AG04450 (cell line): ENCODE measurements around the gene WRAP73. TPM values are rescaled to one million over a fixed set of nuclear protein-coding genes. Genes with fewer than 3 reads are reported as not detected.
A peak's percentile ranks its signal among the peaks of the same experiment; 100 is the strongest.
"Not testable (repeated sequence)": the region's sequence is repeated elsewhere in the genome, so short reads cannot be mapped to it uniquely, and the experiment has no call there.

Experiments
- CTCF ChIA-PET: fragments of 300-600, 350-600 bp; formaldehyde crosslinking; extraction: SDS; loops from one replicate; lab custom pipeline; 2022; ENCODE audit warnings: antibody characterized with exemption, inconsistent platforms; lab: Charles Lee
- POLR2A ChIA-PET: fragments of 350-600 bp; formaldehyde crosslinking; extraction: SDS; loops from one replicate; lab custom pipeline; 2021; ENCODE audit warnings: antibody characterized with exemption, inconsistent platforms; lab: Yijun Ruan, JAX
- DNase-seq: peaks from one replicate; pipeline ENCODE4 v3.0.0-alpha.2; 2011; ENCODE audit warnings: low read depth, low spot score
- H3K27ac ChIP-seq: one replicate; pipeline ENCODE4 v1.5.1; 2012; ENCODE audit warnings: low read depth, low read length, control low read depth
- H3K27me3 ChIP-seq: one replicate; pipeline ENCODE4 v1.6.0; 2012; ENCODE audit warnings: low read length; ENCODE audit not compliant: control insufficient read depth, insufficient read depth
- H3K4me3 ChIP-seq: 2 replicates; pipeline ENCODE4 v1.5.1; 2011; ENCODE audit warnings: mild to moderate bottlenecking, low read depth, low read length, control low read depth
- H3K9me3 ChIP-seq: 2 replicates; pipeline ENCODE4 v1.5.1; 2012; ENCODE audit warnings: low read length; ENCODE audit not compliant: control insufficient read depth, insufficient read depth
- CTCF ChIP-seq: IDR thresholded peaks from 2 replicates; pipeline ENCODE4 v1.5.1; 2011; ENCODE audit warnings: low read depth, low read length, control low read depth, inconsistent platforms
- polyA plus RNA-seq: library from polyadenylated mRNA; depleted of rRNA; stranded (reverse); fragments of >200 nt; gene quantifications from 2 replicates; pipeline ENCODE4 v1.2.3, GENCODE V29; 2011

Gene WRAP73
- polyA plus RNA-seq, 1 experiment = 14.1 TPM

GRCh38 chr1:3626025-3626424, 23.9 kb downstream of the WRAP73 start:
- Histone ChIP-seq H3K4me3 (peak overlapping the region; percentile 74), H3K9me3 (no peaks in the 10 kb centered on the region; the same call in 1 of the 2 replicates), H3K27me3 (no peaks in the 10 kb centered on the region), H3K27ac (no peak overlapping the region)
- CTCF ChIA-PET = interaction anchor here (0.7 to 1.3 kb wide), 6 partner anchors 12 to 173 kb away, joined by 3 to 6 read pairs (median 4); partner anchors contain the start of gene WRAP73
- DNase-seq = no peak
- POLR2A ChIA-PET = interaction anchor here (0.7 kb wide), 1 partner anchor 136 kb away, joined by 4 read pairs; no protein-coding TSS in a partner anchor
- TF ChIP-seq CTCF = no peak

GRCh38 chr1:3625151-3625907, 24.6 kb downstream of the WRAP73 start:
- POLR2A ChIA-PET = no interaction called here
- no peaks in the 10 kb centered on the region; the same call in 1 of the 2 replicates for H3K9me3 ChIP-seq
- H3K27me3 ChIP-seq = no peaks in the 10 kb centered on the region
- DNase-seq = no peak
- CTCF ChIA-PET = interaction anchor here (0.9 to 1.2 kb wide), 4 partner anchors 11 to 172 kb away, joined by 3 to 6 read pairs (median 4); no protein-coding TSS in a partner anchor
- no peak overlapping the region for H3K27ac ChIP-seq
- H3K4me3 ChIP-seq = peak overlapping the region; percentile 74
- TF ChIP-seq CTCF = no peak

- Histone ChIP-seq H3K27ac (peak within 1 kb of the TSS; percentile 21), H3K9me3 (no peaks in the 10 kb centered on the region; the same call in 1 of the 2 replicates), H3K27me3 (no peaks in the 10 kb centered on the region), H3K4me3 (peak within 1 kb of the TSS; percentile 88)
- peak; percentile 84 for DNase-seq
- POLR2A ChIA-PET = no interaction called here
- no peak for TF ChIP-seq CTCF
- CTCF ChIA-PET = interaction anchor here (6.4 kb wide), 1 partner anchor 171 kb away, joined by 64 read pairs; no protein-coding TSS in a partner anchor
Observed at GRCh38 chr1:3624200-3625136, 25.4 kb downstream of the WRAP73 start, which contains the start of gene TPRG1L. TPRG1L (plus strand) TSS chr1:3625015; CDS start chr1:3625073, 58 bp downstream.

GRCh38 chr1:3623441-3624199, 26.3 kb downstream of the WRAP73 start:
- ChIA-PET CTCF (interaction anchor here (0.9 to 6.4 kb wide), 2 partner anchors 35 to 171 kb away, joined by 4 to 64 read pairs; no protein-coding TSS in a partner anchor), POLR2A (no interaction called here)
- Histone ChIP-seq H3K27me3 (no peaks in the 10 kb centered on the region), H3K9me3 (no peaks in the 10 kb centered on the region; the same call in 1 of the 2 replicates), H3K4me3 (peak overlapping the region; percentile 88), H3K27ac (no peak overlapping the region)
- no peak for TF ChIP-seq CTCF
- no peak for DNase-seq

GRCh38 chr1:3622102-3622501, 27.8 kb downstream of the WRAP73 start:
- H3K4me3 ChIP-seq, H3K27ac ChIP-seq, H3K27me3 ChIP-seq, DNase-seq, POLR2A ChIA-PET, H3K9me3 ChIP-seq: not testable (repeated sequence)
- CTCF ChIA-PET = interaction anchor here (1.1 to 6.4 kb wide), 5 partner anchors 46 to 169 kb away, joined by 4 to 73 read pairs (median 10); no protein-coding TSS in a partner anchor
